Erythroblast (primary cell): Measurements from ENCODE around the gene GJC2.

ENCODE experiments used
- DNase-seq, 2 experiments: peaks; one replicate each; lab custom pipeline; 2025; lab: John Stamatoyannopoulos, UW
- GATA1 ChIP-seq: IDR thresholded peaks from 2 replicates; pipeline ENCODE4 v1.6.1; 2011; ENCODE audit warnings: low read depth, mild to moderate bottlenecking, control low read depth, low read length, moderate library complexity
- POLR2A ChIP-seq: IDR thresholded peaks from 2 replicates; pipeline ENCODE4 v1.6.1; 2011; ENCODE audit warnings: mild to moderate bottlenecking, low read length

GJC2 gene

DNA sequence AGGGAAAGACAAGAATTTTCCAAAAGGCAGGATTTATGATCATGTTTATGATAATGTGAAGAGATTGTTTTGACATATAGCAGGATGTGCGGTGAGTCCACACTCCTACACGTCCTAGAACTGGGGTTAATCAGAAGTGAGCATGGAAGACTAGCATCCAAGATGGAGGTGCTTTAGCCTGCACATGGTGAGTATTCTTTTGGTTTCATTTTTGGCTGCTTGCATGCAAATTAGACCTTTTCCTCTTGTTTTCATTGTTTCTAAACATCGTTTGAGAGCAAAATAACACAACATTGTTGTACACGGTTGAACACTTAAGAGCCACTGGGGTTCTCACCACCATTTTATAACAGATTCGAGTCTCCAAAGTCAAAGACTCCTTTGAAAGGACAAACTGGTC, 24.5 kb upstream of the GJC2 start:
- no peak for TF ChIP-seq POLR2A
- TF ChIP-seq GATA1, result no peak
- DNase-seq, result no peak

DNA sequence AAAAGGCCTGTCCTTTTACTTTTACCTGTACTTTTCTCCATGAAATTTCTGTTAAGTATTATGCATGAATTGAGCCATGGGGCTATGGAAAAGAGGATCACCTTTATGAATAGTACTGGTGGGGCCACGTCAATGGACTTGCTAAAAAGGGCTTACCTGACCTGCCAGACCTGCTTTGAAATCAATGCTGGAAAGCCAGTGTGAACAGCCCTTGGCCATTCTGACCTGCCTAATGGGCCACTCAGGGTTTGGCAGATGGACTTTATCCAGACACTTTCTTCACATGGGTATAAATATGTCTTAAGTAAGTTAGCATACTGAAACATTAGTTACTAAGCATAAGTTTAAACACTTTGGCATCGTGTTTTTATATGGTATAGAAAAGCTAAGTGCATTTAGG, 18.0 kb upstream of the GJC2 start:
- TF ChIP-seq POLR2A (no peak), GATA1 (no peak)
- DNase-seq, result no peak

DNA sequence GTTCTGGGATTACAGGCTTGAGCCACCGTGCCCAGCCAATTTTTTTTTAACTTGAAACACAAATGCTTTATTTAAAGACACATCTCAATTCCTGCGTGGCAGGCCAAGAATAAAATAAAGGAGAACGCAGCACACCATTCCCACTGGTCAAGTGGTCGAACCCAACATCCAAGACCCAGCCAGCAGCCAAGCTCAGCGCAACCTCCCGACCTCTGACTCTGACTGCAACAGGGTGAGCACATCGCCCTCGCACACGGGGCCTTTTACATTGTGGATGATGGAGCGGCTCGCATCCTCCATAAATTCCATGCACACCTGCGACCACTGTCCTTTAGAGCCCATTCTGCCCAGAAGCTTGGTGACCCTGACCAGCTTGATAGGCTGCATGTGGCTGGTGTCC, 15.1 kb upstream of the GJC2 start:
- no peak for DNase-seq
- TF ChIP-seq GATA1 (no peak), POLR2A (no peak)

DNA sequence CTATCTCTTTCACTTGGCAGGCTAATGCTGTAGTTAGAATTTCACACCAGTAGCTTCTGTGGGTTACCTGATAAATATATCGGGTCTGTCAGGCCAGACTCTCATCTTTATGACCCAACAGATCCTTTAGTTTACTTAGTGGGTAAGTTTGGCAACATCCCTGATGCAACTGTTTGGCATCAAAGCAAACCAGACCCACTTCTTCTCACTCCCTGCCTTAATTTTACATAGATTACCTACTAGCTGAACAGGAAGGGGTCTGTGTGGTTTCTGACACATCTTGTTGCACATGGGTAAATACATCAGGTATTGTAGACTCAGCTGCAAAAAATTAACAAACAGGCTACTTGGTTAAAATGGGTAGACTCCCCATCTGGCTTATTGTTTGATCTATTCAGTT, 12.8 kb upstream of the GJC2 start:
- TF ChIP-seq GATA1 (no peak), POLR2A (peak; percentile 30)
- peak; percentile 80 to 81 for DNase-seq

DNA sequence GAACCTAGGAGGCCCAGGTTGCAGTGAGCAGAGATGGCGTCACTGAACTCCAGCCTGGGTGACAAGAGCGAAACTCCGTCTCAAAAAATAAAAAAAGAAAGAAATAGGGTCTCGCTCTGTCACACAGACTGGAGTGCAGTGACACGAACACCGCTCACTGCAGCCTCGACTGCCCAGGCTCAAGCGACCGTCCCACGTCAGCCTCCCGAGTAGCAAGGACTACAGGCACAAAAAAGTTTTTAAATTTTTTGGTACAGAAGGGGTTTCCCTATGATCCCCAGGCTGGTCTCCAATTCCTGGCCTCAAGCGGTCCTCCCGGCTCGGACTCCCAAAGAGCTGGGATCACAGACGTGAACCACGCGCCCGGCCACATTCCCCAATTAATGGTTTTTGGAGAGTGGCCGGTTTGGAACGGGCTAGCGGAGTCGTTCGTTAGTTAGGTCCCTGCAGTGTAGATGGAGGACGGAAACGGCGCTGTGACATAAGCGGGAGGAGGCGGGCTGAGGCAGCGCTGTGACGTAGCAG, 10.3 kb upstream of the GJC2 start:
- DNase-seq, result no peak
- TF ChIP-seq POLR2A, result no peak
- TF ChIP-seq GATA1, result no peak

DNA sequence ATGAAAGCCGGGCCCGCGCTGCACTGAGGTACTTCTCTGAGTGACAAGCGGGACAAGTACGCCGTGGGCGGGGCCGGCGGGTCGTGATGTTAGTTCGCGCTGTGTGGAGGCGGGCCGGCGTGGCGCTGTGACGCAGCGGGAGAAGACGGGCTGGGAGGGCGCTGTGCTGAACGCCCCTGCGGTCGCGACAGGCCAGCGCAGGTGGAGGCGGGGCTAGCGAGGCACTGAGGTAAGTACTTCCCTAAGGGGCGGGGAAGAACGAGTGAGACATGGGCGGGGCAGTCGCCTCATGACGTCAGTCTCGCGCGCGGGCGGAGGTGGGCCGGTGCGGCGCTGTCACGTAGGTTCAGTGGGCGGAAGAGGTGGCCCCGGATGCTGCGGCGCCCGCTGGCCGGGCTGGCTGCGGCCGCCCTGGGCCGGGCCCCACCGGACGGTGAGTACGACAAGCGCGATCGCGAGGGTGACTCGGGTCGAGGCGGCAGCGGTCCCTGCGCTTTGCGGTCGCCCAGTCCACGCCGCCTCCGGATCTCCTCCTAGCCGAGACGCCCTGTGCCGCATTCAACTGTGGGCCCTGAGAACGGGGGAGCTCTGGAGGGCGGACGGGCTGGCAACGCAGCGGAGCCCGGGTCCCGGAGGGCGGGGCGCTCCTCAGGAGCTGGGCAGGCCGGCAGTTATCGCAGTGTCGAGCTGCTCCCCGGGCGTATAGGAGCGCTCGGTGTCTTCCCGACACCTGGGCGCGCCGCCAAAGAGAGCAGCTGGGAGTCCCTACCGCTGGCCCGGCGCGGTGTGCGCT, 9.6 kb upstream of the GJC2 start, which contains the start of gene GUK1:
Gene GUK1, plus strand, starts transcription at position 349 of the 793 bp plus-strand sequence. Its CDS starts 24 bp downstream, at position 373.
- peak; percentile 100 for DNase-seq
- TF ChIP-seq POLR2A (peak; percentile 97), GATA1 (no peak)

DNA sequence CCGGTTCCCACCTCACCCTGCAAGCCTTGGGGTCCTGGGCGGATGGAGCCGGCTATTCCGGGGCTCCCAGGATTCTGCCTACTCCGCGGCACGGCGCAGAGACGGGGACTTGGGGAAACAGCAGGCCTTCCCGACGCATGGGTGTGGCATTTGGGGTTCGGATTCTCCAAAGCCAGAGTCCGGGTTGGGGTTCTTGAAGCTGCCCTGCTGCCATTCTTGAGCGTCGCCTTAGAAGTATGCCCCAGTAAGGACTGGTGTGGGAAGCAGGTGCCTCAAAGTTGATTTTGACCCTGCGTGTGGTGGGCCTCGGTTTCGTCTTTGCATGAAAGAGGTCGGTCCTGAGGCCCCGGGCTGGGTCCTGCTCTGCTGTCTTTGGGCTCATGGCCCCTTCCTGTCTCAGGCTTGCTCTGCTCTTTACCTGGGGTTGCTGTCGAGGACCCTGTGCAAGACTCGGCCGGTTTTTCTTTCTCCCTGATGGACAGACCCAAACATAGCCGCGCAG, 9.0 kb upstream of the GJC2 start:
- DNase-seq, result no peak
- TF ChIP-seq POLR2A, result no peak
- TF ChIP-seq GATA1, result no peak

DNA sequence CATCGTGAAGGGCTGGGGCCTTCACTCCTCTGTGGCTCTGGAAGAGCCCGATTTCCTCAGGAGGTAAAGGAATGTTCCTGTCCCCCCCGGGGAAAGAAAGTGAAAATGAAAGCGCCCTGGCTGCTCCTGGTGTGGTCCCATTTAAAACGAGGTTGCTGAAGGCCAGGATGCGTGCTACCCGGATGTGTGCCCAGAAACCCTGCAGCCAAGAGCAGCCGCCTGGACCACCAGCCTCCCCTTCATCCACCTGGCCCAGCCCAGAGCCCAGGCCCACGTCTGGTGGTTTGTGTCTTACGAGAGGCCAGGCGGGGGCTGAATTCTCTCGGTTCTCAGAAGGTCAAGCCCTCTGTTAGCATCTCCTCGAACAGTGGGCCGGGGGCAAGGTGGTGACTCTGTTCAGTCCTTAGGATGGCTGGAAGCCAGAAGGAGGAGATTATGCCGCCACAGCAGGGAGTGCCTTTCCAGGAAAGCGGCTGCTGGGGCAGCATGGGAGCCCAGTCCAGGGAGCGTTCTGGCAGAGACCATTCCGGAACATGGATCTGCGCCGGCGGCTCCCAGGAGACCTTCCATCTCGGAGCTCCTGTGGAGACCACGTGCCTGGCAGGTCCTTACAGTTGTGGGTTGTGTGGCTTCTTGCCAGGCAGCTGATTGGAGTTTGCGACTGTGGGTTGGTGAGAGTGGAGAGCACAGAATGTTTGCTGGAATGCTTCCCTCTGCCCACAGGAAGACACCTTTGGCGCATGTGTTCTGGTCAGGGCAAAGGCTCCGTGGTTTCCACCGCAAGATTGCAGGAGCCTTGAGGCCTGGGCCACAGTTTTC, 8.3 kb upstream of the GJC2 start:
- peak in 1 of 2 experiments; percentile 64 for DNase-seq
- TF ChIP-seq GATA1 (no peak), POLR2A (no peak)

DNA sequence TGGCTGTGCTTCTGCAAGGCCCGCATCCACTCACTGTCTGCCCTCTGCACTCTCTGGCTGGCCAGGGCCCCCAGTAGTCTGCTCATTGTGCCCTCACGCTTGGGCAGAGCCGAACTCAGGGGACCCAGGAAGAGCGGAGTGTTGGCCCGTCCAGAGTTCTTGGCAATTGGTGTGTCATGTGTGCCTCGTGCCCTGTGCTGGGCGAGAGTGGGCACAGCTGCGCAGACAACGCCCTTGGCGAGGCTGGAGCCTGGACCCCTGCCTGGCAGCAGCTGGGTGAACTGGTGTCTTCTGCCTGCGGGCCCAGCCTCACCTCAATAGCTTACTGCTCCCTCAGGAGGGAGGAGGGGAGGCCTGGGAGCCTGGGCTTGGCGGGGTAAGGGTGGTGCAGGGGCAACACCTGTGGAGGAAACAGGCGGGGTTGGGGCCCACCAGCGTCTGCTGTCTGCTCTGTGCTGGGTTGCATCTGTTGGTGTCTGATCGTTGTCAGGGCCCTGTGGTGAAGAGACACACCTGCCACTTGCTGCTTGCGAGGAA, 7.5 kb upstream of the GJC2 start:
- TF ChIP-seq GATA1 (no peak), POLR2A (no peak)
- DNase-seq, result no peak

DNA sequence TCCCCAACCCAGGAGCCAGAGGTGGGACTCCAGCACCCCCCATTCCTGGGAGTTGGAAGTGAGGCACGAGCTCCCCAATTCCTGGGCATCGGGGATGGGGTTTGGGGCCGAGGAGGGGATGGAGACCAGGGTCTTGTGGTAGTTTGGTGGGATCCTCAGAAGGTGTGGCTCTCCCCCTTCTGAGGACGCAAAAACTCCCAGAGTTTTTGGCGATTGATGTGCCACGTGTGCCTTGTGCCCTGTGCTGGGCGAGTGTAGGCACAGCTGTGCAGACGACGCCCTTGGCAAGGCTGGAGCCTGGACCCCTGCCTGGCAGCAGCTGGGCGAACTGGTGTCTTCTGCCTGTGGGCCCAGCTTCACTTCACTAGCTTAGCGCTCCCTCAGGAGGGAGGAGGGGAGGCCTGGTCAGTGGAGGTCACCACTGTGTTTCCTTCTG, 7.0 kb upstream of the GJC2 start:
- TF ChIP-seq POLR2A (no peak), GATA1 (no peak)
- no peak for DNase-seq

DNA sequence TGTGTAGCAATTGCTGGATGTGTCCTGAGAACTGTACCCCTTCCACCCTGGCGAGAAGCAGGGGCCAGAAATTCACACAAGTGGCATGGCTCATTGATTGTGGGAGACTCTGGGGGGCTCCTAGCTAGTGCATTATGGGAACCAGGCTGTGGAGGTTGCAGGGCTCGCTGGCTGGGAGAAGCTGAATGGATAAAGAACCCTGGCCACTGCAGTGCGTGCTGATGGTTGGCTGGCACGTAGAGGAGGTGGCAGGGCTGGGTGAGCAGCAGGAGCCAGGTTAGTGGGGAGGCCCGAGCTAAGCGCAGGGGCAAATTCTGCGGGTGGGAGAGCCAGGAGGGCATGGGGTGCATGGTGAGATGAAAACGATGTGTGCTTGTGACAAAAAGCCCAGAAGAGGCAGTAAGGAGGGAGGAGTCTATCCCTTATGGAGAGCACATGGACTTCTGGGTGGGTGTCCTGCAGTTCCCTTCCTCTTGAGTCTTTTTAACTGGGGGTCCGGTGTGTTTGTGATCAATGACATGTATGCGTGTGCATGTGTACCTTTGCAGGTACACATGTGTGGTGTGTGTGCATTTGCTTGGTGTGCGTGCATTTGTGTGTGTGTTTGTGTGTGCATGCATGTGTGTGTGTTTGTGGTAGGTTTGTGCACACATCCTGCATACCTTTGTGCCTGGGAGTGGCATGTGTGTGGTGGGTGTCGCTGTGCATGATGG, 6.1 kb upstream of the GJC2 start:
- no peak for DNase-seq
- TF ChIP-seq GATA1 (no peak), POLR2A (no peak)

DNA sequence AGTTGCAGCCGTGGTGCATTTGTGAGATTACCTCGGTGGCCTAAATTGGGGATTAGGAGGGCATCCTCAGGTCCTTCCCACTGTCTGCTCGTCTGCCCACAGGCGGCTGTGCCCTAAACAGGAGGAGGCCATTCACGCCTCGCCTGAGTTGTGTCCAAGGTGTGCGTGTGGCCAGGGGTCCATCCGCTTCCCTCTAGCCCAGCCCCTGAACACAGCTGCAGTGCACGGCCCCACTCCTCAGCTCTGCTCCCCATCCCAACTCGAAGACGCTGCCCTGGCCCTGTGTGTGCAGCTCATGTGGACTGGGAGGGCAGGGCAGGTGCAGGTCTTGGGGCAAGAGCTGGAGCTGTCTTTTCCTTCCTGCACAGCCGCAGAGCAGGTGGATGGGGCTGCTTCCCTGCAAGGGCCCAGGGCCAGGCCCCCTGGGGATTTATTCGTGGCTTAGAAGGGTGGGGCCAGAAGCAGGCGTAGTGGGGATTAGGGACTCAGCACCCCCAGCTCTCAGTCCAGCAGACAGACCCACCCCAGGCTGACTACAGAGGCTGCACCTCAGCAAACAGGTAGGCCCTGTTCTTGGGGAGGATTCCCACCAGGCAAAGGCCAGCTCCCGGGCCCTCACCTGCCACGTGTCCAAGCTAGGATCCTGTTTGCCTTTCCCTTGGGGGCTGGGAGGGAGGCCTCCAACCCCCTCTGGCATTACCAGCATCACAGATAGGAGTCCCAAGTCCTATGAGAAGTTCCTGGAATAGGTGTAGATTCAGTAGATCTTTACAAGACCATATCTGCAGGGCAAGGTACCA, 5.3 kb upstream of the GJC2 start:
- no peak for DNase-seq
- TF ChIP-seq GATA1, result no peak
- TF ChIP-seq POLR2A, result no peak
